C4-2B (cell line): ENCODE measurements around the gene TCL1B.

ENCODE experiments used
- H3K27ac ChIP-seq: fragments of 450-650 bp; 2 replicates; pipeline ENCODE4 v1.5.1; 2017
- ZFX ChIP-seq: fragments of 450-650 bp; IDR thresholded peaks from 2 replicates; pipeline ENCODE4 v1.6.1; 2017
- TF ChIP-seq, protein P1 (sequence below): fragments of 450-650 bp; conservative IDR thresholded peaks from 2 replicates; pipeline ENCODE4 v1.5.1; 2017; ENCODE audit warnings: mild to moderate bottlenecking

The TCL1B gene

DNA sequence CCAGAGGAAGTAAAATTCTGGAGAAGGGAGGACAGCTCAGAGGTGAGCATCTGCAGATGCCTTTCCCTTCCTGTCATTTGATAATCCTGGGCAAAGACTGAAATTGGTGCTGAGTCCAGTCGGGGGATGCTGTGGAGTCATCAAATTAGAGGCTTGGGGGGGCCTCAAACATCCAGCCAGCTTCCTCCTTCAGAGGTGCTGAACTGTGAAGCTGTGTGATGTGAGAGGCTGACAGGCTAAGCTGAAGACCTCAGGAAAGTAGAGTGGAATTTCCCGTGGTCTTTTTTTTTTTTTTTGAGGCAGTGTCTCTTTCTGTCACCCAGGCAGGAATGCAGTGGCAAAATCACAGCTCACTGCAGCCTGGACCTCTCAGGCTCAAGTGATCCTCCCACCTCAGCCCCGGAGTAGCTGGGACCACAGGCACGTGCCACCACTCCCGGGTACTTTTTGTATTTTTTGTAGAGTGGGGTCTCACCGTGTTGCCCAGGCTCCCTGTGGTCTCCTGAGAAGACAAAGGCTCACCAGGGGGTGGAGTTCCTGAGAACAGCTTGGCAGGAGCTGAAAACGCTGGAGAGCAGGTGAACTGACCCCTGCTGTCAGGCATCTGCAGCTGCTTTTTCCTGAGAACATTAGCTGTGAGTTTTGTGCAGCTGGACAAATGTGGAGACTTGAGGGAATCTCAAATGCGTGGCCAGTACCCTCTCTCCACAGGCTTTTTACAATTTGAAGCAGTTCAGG is 6.1 kb upstream of the TCL1B start:
- TF ChIP-seq, protein P1, sequence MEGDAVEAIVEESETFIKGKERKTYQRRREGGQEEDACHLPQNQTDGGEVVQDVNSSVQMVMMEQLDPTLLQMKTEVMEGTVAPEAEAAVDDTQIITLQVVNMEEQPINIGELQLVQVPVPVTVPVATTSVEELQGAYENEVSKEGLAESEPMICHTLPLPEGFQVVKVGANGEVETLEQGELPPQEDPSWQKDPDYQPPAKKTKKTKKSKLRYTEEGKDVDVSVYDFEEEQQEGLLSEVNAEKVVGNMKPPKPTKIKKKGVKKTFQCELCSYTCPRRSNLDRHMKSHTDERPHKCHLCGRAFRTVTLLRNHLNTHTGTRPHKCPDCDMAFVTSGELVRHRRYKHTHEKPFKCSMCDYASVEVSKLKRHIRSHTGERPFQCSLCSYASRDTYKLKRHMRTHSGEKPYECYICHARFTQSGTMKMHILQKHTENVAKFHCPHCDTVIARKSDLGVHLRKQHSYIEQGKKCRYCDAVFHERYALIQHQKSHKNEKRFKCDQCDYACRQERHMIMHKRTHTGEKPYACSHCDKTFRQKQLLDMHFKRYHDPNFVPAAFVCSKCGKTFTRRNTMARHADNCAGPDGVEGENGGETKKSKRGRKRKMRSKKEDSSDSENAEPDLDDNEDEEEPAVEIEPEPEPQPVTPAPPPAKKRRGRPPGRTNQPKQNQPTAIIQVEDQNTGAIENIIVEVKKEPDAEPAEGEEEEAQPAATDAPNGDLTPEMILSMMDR, result no peak; the same call in 1 of the 2 replicates
- no peak for TF ChIP-seq ZFX
- no peak overlapping the region for H3K27ac ChIP-seq

DNA sequence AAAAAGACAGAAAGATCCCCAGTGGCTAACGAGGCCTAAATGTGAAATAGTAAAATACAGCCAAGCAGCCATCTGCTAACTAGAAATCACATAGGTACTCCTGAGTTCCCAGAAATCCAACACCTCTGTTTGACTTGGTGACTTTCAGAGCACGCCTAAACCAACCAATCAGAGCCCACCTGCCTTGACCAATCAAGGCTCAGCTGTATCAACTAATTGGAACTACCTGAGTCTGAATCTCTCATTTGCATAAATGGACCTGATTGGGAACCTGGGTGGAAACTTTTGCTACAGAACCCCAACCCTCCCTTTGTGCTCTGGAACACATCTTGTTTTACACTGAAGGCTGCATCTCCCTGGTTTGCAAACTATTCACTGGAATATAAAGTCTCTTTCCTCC is 5.1 kb upstream of the TCL1B start:
- TF ChIP-seq, protein P1, result no peak
- TF ChIP-seq ZFX, result no peak
- no peak overlapping the region for H3K27ac ChIP-seq

DNA sequence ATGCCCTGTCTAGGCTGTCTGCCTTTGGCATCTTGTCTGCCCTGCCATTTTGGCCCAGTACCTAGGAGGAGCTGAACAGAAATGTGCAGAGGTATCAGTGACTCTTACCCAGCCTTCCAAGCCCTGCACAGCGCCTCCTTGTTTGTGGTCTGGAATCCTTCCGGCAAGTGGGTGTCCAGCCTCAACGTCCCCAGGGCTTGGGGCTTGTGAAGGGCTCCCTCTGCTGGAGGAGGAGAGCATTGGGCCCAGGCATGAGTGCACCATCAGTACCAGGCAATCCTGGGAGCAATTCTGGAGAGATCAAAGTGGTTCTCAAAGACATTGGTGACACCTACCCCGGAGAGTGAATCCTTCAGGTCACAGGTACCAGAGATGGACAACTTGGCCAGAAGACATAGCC is 2.4 kb upstream of the TCL1B start:
- H3K27ac ChIP-seq, result no peak overlapping the region
- no peak for TF ChIP-seq ZFX
- TF ChIP-seq, protein P1, result peak; percentile 89

DNA sequence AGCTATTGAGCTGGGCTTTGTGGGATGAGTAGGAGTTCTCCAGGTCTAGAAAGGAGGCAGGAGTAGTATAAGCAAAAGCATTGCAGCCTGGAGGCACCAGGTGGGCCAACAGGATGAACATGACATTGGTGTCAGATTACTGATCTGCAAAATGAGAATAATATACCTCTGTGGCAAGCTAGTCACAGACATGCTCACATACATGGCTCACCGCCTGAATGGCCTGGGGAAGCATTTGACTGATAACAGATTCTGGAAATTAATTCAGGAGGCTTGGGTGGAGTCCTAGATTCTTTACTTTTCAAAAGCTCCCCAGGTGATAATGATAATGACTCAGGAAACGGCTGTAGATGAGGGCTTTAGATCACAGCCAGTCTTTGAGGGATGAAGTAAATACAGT is 709 bp downstream of the TCL1B start:
- TF ChIP-seq, protein P1, result no peak
- TF ChIP-seq ZFX, result no peak

DNA sequence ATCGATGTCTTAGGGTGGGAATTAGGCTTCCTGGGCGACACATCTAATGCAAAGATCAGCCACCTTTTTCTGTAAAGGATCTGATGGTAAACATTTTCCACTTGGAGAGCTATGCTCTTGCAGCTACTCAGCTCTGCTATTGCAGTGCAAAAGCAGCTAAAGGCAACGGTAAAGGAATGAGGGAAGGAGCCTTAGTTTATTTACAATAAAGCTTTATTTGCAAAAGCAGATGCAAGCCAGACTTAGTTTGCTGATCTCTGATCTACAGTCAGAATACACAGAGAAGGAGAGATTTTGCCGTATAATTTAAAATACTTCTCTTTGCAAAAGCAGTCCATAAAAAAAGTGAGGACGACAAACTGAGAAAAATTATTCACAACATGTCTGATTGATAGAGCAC is 3.2 kb downstream of the TCL1B start:
- no peak overlapping the region for H3K27ac ChIP-seq
- TF ChIP-seq, protein P1, result no peak
- no peak for TF ChIP-seq ZFX

More for the DNA sequence above, 709 bp downstream of the TCL1B start:
- H3K27ac ChIP-seq, result peak overlapping the region; percentile 23

DNA sequence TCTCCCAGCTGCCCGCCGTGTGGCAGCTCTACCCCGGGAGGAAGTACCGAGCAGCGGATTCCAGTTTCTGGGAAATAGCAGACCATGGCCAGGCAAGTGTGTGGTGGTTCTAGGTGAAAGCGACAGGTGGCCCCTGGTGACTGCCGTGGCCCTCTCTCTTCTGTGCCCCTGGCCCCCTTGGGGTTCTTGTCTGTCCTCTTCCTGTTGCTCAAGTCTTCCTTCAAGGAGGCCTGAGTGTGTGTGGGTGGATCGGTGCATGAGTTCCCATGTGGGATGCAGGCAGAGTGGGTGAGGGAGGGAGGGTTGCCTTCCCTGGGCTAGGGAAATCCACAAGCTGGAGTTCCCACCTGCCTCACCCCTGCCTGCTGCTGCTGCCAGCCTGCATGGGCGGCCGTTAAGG is 4.6 kb downstream of the TCL1B start:
- no peak for TF ChIP-seq ZFX
- TF ChIP-seq, protein P1, result no peak
- H3K27ac ChIP-seq, result no peak overlapping the region

DNA sequence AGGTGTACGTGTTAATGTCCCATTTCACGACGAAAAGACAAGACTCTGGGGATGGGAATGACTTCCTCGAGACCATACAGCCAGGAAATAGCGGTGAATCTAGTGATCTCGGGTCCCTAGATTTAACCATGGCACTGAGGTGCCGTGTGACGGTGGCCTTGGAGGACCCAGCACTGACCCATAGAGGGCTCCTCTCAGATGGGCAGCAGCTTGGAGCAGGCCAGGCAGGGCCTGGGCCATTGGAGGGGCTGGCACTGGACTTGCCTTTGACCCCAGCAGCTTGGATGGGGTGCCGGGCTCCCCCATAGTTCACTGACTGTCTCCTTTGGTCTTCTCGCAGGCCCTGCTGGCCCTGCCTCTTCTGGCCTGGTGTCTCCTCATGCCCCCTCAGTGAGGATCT is 5.4 kb downstream of the TCL1B start:
- TF ChIP-seq ZFX, result no peak
- TF ChIP-seq, protein P1, result no peak
- H3K27ac ChIP-seq, result no peak overlapping the region
